Fibroblast of skin of back (primary cell): ENCODE measurements around the gene ZDHHC3.
A peak's percentile ranks its signal among the peaks of the same experiment; 100 is the strongest.

Experiments used
- DNase-seq: peaks from one replicate; pipeline ENCODE4 v3.0.0-alpha.2; 2013

ZDHHC3 gene

GRCh38 chr3:44926921-44927320 is 49.1 kb downstream of the ZDHHC3 start:
- no peak for DNase-seq

- DNase-seq: no peak
Measured at GRCh38 chr3:44926172-44926571, 49.8 kb downstream of the ZDHHC3 start.

GRCh38 chr3:44924457-44925084 is 51.4 kb downstream of the ZDHHC3 start:
- no peak for DNase-seq

- peak; percentile 61 for DNase-seq
Measured at GRCh38 chr3:44923632-44924456, 52.1 kb downstream of the ZDHHC3 start.

GRCh38 chr3:44920081-44920480 is 55.9 kb downstream of the ZDHHC3 start:
- DNase-seq: no peak

GRCh38 chr3:44918581-44918980 is 57.4 kb downstream of the ZDHHC3 start:
- DNase-seq: no peak

GRCh38 chr3:44918087-44918486 is 57.9 kb downstream of the ZDHHC3 start:
- no peak for DNase-seq

- DNase-seq: peak; percentile 16
Measured at GRCh38 chr3:44915702-44916438, 60.1 kb downstream of the ZDHHC3 start.

- DNase-seq: no peak
Measured at GRCh38 chr3:44914936-44915335, 61.0 kb downstream of the ZDHHC3 start.

- DNase-seq: peak; percentile 75
Measured at GRCh38 chr3:44913868-44914468, 62.0 kb downstream of the ZDHHC3 start.

- no peak for DNase-seq
Measured at GRCh38 chr3:44910693-44911092, 65.3 kb downstream of the ZDHHC3 start.

- DNase-seq: no peak
Measured at GRCh38 chr3:44909063-44909462, 66.9 kb downstream of the ZDHHC3 start.

GRCh38 chr3:44907612-44908011 is 68.4 kb downstream of the ZDHHC3 start:
- DNase-seq: no peak

- DNase-seq: no peak
Measured at GRCh38 chr3:44906997-44907396, 69.0 kb downstream of the ZDHHC3 start.

- no peak for DNase-seq
Measured at GRCh38 chr3:44905446-44906157, 70.4 kb downstream of the ZDHHC3 start.

GRCh38 chr3:44903751-44904150 is 72.2 kb downstream of the ZDHHC3 start:
- no peak for DNase-seq

- no peak for DNase-seq
Measured at GRCh38 chr3:44903314-44903713, 72.7 kb downstream of the ZDHHC3 start.

- no peak for DNase-seq
Measured at GRCh38 chr3:44902628-44903027, 73.3 kb downstream of the ZDHHC3 start.

GRCh38 chr3:44899683-44900367 is 76.1 kb downstream of the ZDHHC3 start:
- DNase-seq: no peak

GRCh38 chr3:44896440-44896839 is 79.5 kb downstream of the ZDHHC3 start:
- no peak for DNase-seq

- DNase-seq: peak; percentile 69
Measured at GRCh38 chr3:44894485-44894884, 81.5 kb downstream of the ZDHHC3 start.

GRCh38 chr3:44893097-44893496 is 82.9 kb downstream of the ZDHHC3 start:
- DNase-seq: peak; percentile 85
